CD4-positive, alpha-beta T cell (primary cell): ENCODE results near the gene DOCK4. TPM values are rescaled to one million over a fixed set of nuclear protein-coding genes. Genes with fewer than 3 reads are reported as not detected.

ENCODE experiments used
- ATAC-seq: fragments of 200-7000 bp; cut with Tn5 transposase; one replicate; pipeline ENCODE4 v1.10.0; 2022; ENCODE audit warnings: mild to moderate bottlenecking; ENCODE audit not compliant: poor library complexity
- CTCF ChIA-PET: fragments of 350-600 bp; sonication (Branson Sonifier 250); formaldehyde crosslinking; loops from one replicate; lab custom pipeline; 2021; ENCODE audit warnings: antibody characterized with exemption, inconsistent platforms; lab: Charles Lee
- POLR2A ChIA-PET: fragments of 350-600 bp; sonication (Branson Sonifier 250); formaldehyde crosslinking; loops from one replicate; lab custom pipeline; 2021; ENCODE audit warnings: antibody characterized with exemption, inconsistent platforms; lab: Charles Lee
- DNase-seq, 14 experiments: peaks; one replicate each; pipeline ENCODE4 v3.0.0-alpha.2; 2013 to 2020; ENCODE audit warnings: mixed read lengths in 2 of 14
- H3K27ac ChIP-seq, 2 donors: one replicate each; pipeline versions ENCODE4 v1.5.1 to v1.7.0; 2013; ENCODE audit warnings: low read length in 2 of 2, low read depth in 1 of 2, mild to moderate bottlenecking in 1 of 2
- H3K27me3 ChIP-seq, 2 experiments: 1 replicate in 1 of 2; 2 replicates in 1 of 2; pipeline versions ENCODE4 v1.6.1 to v1.7.0; 2013; ENCODE audit warnings: low read length in 2 of 2, control low read depth in 1 of 2, mild to moderate bottlenecking in 1 of 2, moderate library complexity in 1 of 2; ENCODE audit not compliant: insufficient read depth in 2 of 2, control insufficient read depth in 1 of 2
- H3K36me3 ChIP-seq: one replicate; pipeline ENCODE4 v1.6.1; 2013; ENCODE audit warnings: low read length, control low read depth; ENCODE audit not compliant: insufficient read depth
- H3K4me1 ChIP-seq: one replicate; pipeline ENCODE4 v1.6.1; 2013; ENCODE audit warnings: low read length, control low read depth; ENCODE audit not compliant: insufficient read depth
- H3K4me3 ChIP-seq: one replicate; pipeline ENCODE4 v1.5.1; 2013; ENCODE audit warnings: mild to moderate bottlenecking, low read length, moderate library complexity
- H3K9me3 ChIP-seq, 2 experiments: 1 replicate in 1 of 2; 2 replicates in 1 of 2; pipeline versions ENCODE4 v1.6.1 to v1.7.0; 2013; ENCODE audit warnings: low read length in 2 of 2, mild to moderate bottlenecking in 2 of 2, control low read depth in 1 of 2, moderate library complexity in 1 of 2; ENCODE audit not compliant: control insufficient read depth in 1 of 2, insufficient read depth in 1 of 2
- H3K27ac Mint-ChIP-seq: one replicate; pipeline ENCODE4 v1.8.0; 2020; ENCODE audit warnings: mixed read lengths
- H3K27me3 Mint-ChIP-seq: one replicate; pipeline ENCODE4 v1.8.0; 2021; ENCODE audit warnings: mixed read lengths
- H3K36me3 Mint-ChIP-seq: one replicate; pipeline ENCODE4 v1.8.0; 2021; ENCODE audit warnings: low read depth, mixed read lengths
- H3K4me1 Mint-ChIP-seq: one replicate; pipeline ENCODE4 v1.8.0; 2021; ENCODE audit warnings: low read depth, mixed read lengths
- H3K4me3 Mint-ChIP-seq: one replicate; pipeline ENCODE4 v1.8.0; 2020; ENCODE audit warnings: mild to moderate bottlenecking, mixed read lengths
- H3K9me3 Mint-ChIP-seq: one replicate; pipeline ENCODE4 v1.8.0; 2020; ENCODE audit warnings: mixed read lengths
- intact Hi-C, 2 experiments: fragments of 100-400 bp; cut with DNase I in 1 of 2; cut with micrococcal nuclease in 1 of 2; formaldehyde crosslinking; loops; one replicate each; pipeline versions ENCODE4 v1.15.1 to v1.9.0; 2023 to 2025; cut with DNase I, micrococcal nuclease
- total RNA-seq, 174 experiments: library from RNA in 2 of 174; stranded (reverse) in 2 of 174; gene quantifications; one replicate each; pipeline ENCODE4 v1.2.3 and lab custom pipeline; 2021 to 2026
- TF ChIP-seq, protein P1 (sequence below): fragments of 200-600 bp; IDR thresholded peaks from one replicate; pipeline ENCODE4 v1.8.0; 2022; ENCODE audit warnings: antibody characterized with exemption, mild to moderate bottlenecking

The DOCK4 gene
- total RNA-seq, 2 experiments from 2014 or later, result 0.31 to 0.38 TPM

DNA sequence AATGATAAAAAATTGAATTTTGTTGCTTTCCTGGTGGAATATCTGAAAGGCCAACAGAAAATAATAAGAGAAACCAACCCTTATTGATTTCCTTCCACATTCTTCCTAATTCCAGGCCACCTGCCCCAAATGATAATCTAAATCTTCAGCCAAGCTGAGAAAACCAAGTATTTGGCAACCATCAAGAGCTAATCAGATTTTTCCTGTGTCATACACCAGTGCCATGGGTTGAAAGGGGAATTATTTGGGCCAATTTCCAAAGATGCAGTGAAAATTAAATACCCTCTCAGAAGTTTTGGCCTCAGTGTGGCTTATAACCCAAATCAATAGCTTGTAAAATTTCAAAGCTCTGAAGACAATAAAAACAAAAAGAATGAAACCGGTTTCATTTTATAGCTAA is 70.4 kb downstream of the DOCK4 start:
- H3K36me3 ChIP-seq, result no peaks in the 10 kb centered on the region
- H3K27ac Mint-ChIP-seq, result no peak overlapping the region
- DNase-seq, result no peak
- no peaks in the 10 kb centered on the region for H3K9me3 ChIP-seq
- no peaks in the 10 kb centered on the region for H3K4me1 Mint-ChIP-seq
- no peak overlapping the region for H3K4me3 ChIP-seq
- H3K4me3 Mint-ChIP-seq, result no peak overlapping the region
- no peak for ATAC-seq
- intact Hi-C loops, result no loop called here
- H3K36me3 Mint-ChIP-seq, result no peaks in the 10 kb centered on the region
- no peaks in the 10 kb centered on the region for H3K9me3 Mint-ChIP-seq
- no peaks in the 10 kb centered on the region for H3K27me3 Mint-ChIP-seq
- H3K4me1 ChIP-seq, result no peaks in the 10 kb centered on the region
- ChIA-PET CTCF (interaction anchor here (1.3 kb wide), 1 partner anchor 10 kb away, joined by 5 read pairs; no protein-coding TSS in a partner anchor), POLR2A (no interaction called here)
- TF ChIP-seq, protein P1, sequence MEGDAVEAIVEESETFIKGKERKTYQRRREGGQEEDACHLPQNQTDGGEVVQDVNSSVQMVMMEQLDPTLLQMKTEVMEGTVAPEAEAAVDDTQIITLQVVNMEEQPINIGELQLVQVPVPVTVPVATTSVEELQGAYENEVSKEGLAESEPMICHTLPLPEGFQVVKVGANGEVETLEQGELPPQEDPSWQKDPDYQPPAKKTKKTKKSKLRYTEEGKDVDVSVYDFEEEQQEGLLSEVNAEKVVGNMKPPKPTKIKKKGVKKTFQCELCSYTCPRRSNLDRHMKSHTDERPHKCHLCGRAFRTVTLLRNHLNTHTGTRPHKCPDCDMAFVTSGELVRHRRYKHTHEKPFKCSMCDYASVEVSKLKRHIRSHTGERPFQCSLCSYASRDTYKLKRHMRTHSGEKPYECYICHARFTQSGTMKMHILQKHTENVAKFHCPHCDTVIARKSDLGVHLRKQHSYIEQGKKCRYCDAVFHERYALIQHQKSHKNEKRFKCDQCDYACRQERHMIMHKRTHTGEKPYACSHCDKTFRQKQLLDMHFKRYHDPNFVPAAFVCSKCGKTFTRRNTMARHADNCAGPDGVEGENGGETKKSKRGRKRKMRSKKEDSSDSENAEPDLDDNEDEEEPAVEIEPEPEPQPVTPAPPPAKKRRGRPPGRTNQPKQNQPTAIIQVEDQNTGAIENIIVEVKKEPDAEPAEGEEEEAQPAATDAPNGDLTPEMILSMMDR, result no peak
- H3K27ac ChIP-seq, result no peak overlapping the region
- no peaks in the 10 kb centered on the region for H3K27me3 ChIP-seq

DNA sequence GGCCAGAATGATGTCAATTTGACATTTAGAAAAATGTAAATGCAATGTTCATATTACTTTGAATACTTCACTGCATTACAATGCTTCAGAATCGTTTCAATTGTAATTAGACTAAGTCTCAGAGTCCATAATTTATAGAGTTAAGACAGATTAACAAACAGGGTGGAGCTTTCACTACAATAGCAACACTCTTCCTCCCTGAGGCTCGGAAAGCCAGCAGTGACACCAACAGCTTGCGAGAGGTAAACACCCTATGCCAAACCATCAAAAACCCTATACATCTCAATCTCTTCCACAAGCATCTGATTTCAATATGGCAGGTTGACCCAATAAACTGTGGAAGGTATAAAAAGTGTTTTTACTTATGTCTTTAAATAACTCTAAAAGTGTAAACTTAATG is 72.2 kb downstream of the DOCK4 start:
- Histone ChIP-seq H3K9me3 (no peaks in the 10 kb centered on the region), H3K4me1 (no peaks in the 10 kb centered on the region), H3K4me3 (no peak overlapping the region), H3K27ac (no peak overlapping the region), H3K27me3 (no peaks in the 10 kb centered on the region), H3K36me3 (no peaks in the 10 kb centered on the region)
- H3K36me3 Mint-ChIP-seq, result no peaks in the 10 kb centered on the region
- H3K9me3 Mint-ChIP-seq, result no peaks in the 10 kb centered on the region
- no peak for DNase-seq
- intact Hi-C loops, result no loop called here
- ChIA-PET CTCF (no interaction called here), POLR2A (no interaction called here)
- no peak overlapping the region for H3K27ac Mint-ChIP-seq
- H3K4me1 Mint-ChIP-seq, result no peaks in the 10 kb centered on the region
- no peaks in the 10 kb centered on the region for H3K27me3 Mint-ChIP-seq
- H3K4me3 Mint-ChIP-seq, result no peak overlapping the region
- TF ChIP-seq, protein P1, result no peak
- no peak for ATAC-seq

DNA sequence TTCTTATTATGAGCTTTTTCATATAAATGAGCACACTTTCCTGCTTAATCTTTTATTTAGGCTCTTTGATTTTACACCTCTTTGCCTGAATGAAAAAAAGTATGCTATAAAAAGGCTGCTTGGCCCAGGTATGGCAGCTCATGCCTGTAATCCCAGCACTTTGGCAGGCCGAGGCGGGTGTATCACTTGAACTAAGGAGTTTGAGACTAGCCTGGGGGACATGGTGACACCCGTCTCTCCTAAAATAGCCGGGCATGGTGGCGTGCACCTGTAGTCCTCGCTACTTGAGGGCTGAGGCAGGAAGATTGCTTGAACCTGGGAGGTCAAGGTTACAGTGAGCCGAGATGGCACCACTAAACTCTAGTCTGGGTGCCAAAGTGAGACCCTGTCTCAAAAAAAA is 72.9 kb downstream of the DOCK4 start:
- DNase-seq (no peak), ATAC-seq (no peak)
- H3K27me3 ChIP-seq, result no peaks in the 10 kb centered on the region
- no peak overlapping the region for H3K27ac ChIP-seq
- TF ChIP-seq, protein P1, result no peak
- no peaks in the 10 kb centered on the region for H3K36me3 Mint-ChIP-seq
- no peaks in the 10 kb centered on the region for H3K36me3 ChIP-seq
- ChIA-PET CTCF (no interaction called here), POLR2A (no interaction called here)
- no peak overlapping the region for H3K27ac Mint-ChIP-seq
- no peaks in the 10 kb centered on the region for H3K9me3 ChIP-seq
- no peak overlapping the region for H3K4me3 ChIP-seq
- H3K4me1 ChIP-seq, result no peaks in the 10 kb centered on the region
- no peaks in the 10 kb centered on the region for H3K27me3 Mint-ChIP-seq
- H3K4me1 Mint-ChIP-seq, result no peaks in the 10 kb centered on the region
- intact Hi-C loops, result no loop called here
- H3K9me3 Mint-ChIP-seq, result no peaks in the 10 kb centered on the region
- no peak overlapping the region for H3K4me3 Mint-ChIP-seq
